ENCODE measurements around the gene SOWAHD.
"Not testable (repeated sequence)": the region's sequence is repeated elsewhere in the genome, so short reads cannot be mapped to it uniquely, and the experiment has no call there.

Gene SOWAHD

GRCh38 chrX:119759248-119759766, 919 bp downstream of the SOWAHD start:
- no peak for DNase-seq

GRCh38 chrX:119760026-119760877, 1.9 kb downstream of the SOWAHD start:
- no peak for DNase-seq

GRCh38 chrX:119762718-119763117, 4.3 kb downstream of the SOWAHD start:
- DNase-seq, result no peak

- DNase-seq, result no peak
Observed at GRCh38 chrX:119763181-119763580, 4.8 kb downstream of the SOWAHD start.

GRCh38 chrX:119763836-119764387, 5.5 kb downstream of the SOWAHD start:
- DNase-seq, result no peak

- not testable (repeated sequence) for DNase-seq
Observed at GRCh38 chrX:119768436-119768835, 10.0 kb downstream of the SOWAHD start.

GRCh38 chrX:119769388-119769787, 11.0 kb downstream of the SOWAHD start:
- DNase-seq, result not testable (repeated sequence)

GRCh38 chrX:119775517-119776238, 17.3 kb downstream of the SOWAHD start:
- DNase-seq, result no peak

GRCh38 chrX:119778829-119779228, 20.4 kb downstream of the SOWAHD start:
- no peak for DNase-seq

GRCh38 chrX:119783026-119783425, 24.6 kb downstream of the SOWAHD start:
- peak; percentile 72 for DNase-seq

GRCh38 chrX:119784747-119785446, 26.5 kb downstream of the SOWAHD start:
- peak; percentile 10 to 23 for DNase-seq

GRCh38 chrX:119790977-119791436, 32.6 kb downstream of the SOWAHD start:
- DNase-seq, result peak in 1 of 2 experiments; percentile 16

- DNase-seq, result peak; percentile 56
Observed at GRCh38 chrX:119791437-119792231, 33.2 kb downstream of the SOWAHD start, which contains the start of gene RPL39. Gene RPL39, minus strand, starts transcription at chrX:119791630. Its CDS starts 54 bp downstream, at chrX:119791576.

- no peak for DNase-seq
Observed at GRCh38 chrX:119801253-119802221, 43.1 kb downstream of the SOWAHD start.

GRCh38 chrX:119802546-119802945, 44.2 kb downstream of the SOWAHD start:
- no peak for DNase-seq

GRCh38 chrX:119808461-119808860, 50.1 kb downstream of the SOWAHD start:
- DNase-seq, result not testable (repeated sequence)

- no peak for DNase-seq
Observed at GRCh38 chrX:119809185-119809666, 50.8 kb downstream of the SOWAHD start.

All from AML-193 (cell line).